ENCODE data around the gene C1QTNF3. TPM values are rescaled to one million over a fixed set of nuclear protein-coding genes. Genes with fewer than 3 reads are reported as not detected.
A peak's percentile ranks its signal among the peaks of the same experiment; 100 is the strongest.

The C1QTNF3 gene
- total and polyA plus RNA-seq, 2 donors, result 5.0 to 25.1 TPM

DNA sequence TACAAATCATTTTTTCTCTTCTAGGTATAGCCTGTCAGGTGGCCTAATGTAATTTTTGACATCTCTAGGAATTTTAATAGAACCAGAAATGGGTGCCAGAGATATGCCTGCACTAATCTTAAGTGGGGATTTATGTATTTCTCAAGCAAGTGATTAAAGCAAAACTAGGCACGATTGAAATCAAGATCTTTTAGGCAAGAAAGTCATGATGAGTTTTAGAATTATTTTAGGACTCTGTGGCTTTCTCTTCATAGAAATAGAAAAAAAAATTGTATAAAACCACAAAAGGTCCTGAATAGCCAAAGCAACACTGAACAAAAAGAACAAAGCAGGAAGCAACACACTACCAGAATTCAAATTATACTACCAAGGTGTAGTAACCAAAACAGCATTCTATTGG is 34.2 kb downstream of the C1QTNF3 start:
- H3K9me3 ChIP-seq (ENCODE audit: control insufficient read depth in 2 of 2, insufficient read depth in 1 of 2, low read length in 1 of 2), result no peaks in the 10 kb centered on the region
- H3K27me3 ChIP-seq (ENCODE audit: control insufficient read depth in 2 of 2, insufficient read depth in 1 of 2, low read length in 1 of 2), result no peaks in the 10 kb centered on the region
- WGBS, result 7% methylated on average over 1 of the region's 1 CpG
- peaks cover 5% of the 10 kb centered on the region in 2 donors for H3K4me1 ChIP-seq (ENCODE audit: control insufficient read depth in 2 of 2, insufficient read depth in 2 of 2, low read length in 2 of 2)
- peak in 1 of 9 donors; percentile 8 for DNase-seq (ENCODE audit: low read depth in 6 of 9, low spot score in 9 of 9)
- peak overlapping the region in 1 of 2 donors; percentile 99 for H3K27ac ChIP-seq (ENCODE audit: low read depth in 1 of 2, low read length in 1 of 2)
- peak overlapping the region; percentile 91 for H3K4me3 ChIP-seq (ENCODE audit: low read length in 2 of 2)
- peaks cover 0 to 7% of the 10 kb centered on the region in 2 donors for H3K36me3 ChIP-seq (ENCODE audit: control insufficient read depth in 2 of 2, insufficient read depth in 2 of 2, low read length in 1 of 2)

DNA sequence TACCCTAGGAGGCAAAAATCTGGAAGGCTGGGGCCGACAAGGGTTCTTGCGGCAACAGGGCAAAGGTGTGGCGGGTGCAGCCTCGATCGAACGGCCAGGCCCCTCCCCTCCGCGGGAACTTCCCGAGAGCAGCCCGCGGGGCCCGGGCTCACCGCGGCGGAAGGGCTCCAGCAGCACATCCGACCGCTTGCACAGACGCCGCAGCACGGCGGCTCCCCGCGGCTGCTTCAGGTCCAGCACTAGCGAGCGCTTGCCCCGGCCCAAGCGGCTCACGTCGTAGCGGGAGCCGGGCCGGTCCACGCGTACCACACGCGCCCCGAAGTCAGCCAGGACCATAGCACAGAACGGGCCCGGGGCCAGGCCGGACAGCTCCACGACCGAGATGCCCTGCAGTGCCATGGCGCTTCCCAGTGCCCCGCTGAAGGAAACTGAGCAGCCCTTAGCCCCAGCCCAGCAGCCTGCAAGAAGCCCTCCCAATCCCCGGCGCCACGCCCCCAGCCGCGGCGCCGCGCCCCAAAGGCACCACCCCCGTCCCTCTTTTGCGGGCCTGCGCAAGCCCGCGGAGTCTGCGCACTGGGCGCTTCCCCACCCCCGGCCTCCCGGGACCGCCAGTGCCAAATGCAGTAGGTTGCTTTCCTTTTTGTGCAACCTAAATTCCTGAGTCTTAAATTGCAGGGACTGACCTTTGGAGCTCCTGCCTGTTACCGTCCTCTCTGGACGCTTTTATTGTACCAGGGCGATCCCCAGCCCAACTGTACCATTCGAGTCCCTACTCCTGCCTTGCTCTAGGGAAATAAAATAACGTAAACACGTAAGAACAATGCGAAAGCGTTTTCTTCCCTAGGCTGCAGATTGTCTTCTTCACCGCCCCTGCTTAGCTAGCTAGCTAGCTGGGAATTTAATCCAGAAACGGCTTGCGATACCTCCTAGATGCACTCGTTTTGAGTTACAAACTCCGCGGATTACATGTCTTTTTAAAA is 35.1 kb downstream of the C1QTNF3 start, which contains the start of gene AMACR:
Gene AMACR (minus strand): TSS at position 430 of the 980 bp plus-strand sequence. CDS start 31 bp downstream, at position 399.
- Histone ChIP-seq H3K36me3 (ENCODE audit: control insufficient read depth in 2 of 2, insufficient read depth in 2 of 2, low read length in 1 of 2) (peaks cover 5 to 12% of the 10 kb centered on the region in 2 donors), H3K27ac (ENCODE audit: low read depth in 1 of 2, low read length in 1 of 2) (peak within 1 kb of the TSS; percentile 99), H3K4me3 (ENCODE audit: low read length in 2 of 2) (peak within 1 kb of the TSS; percentile 91), H3K27me3 (ENCODE audit: control insufficient read depth in 2 of 2, insufficient read depth in 1 of 2, low read length in 1 of 2) (no peaks in the 10 kb centered on the region), H3K9me3 (ENCODE audit: control insufficient read depth in 2 of 2, insufficient read depth in 1 of 2, low read length in 1 of 2) (no peaks in the 10 kb centered on the region), H3K4me1 (ENCODE audit: control insufficient read depth in 2 of 2, insufficient read depth in 2 of 2, low read length in 2 of 2) (peaks cover 5% of the 10 kb centered on the region in 2 donors)
- DNase-seq (ENCODE audit: low read depth in 6 of 9, low spot score in 9 of 9), result peak; percentile 80 to 97 (median 89)
- under 1% methylated on average over 76 of the region's 76 CpGs for WGBS

DNA sequence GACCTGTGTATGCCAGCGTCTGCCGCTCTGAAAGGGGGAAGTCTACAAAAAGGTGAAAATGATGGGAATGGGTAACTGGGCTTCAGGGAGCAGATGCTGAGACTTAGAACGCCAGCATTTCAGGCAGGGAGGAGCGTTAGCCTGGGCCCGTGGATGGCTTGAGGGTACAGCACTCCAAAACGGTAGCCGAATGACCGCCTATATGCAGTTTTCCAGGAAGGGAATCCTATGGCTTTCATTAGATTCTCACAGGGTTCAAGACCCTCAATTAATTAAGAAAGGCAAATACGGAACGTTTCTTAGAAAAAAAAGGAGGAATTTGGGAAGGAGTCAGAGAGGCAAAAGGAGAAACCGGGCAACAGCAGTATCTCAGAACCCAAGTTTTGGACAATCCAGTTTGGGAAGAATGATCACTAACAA is 35.8 kb downstream of the C1QTNF3 start:
- DNase-seq (ENCODE audit: low read depth in 6 of 9, low spot score in 9 of 9), result no peak
- whole genome bisulfite sequencing, result 7% methylated on average over 11 of the region's 11 CpGs

DNA sequence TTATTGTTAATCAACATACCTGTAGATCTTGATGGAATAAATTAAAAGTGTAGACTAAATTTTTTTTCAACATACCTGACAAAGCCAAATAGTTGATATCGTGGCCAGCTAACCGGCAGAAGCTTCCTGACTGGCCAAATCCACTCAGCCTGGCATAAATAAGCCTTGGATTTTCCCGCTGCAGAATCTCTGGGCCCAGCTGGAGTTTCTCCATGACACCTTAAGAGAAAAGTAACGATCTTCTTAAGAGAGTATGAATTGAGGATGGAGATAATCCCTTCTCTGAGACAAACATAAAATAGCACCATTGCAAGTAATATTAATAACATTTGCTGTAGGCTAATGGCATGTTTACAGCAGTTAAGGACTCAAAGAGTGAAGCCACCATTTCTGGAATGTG is 37.3 kb downstream of the C1QTNF3 start:
- peaks cover 5 to 16% of the 10 kb centered on the region in 2 donors for H3K36me3 ChIP-seq (ENCODE audit: control insufficient read depth in 2 of 2, insufficient read depth in 2 of 2, low read length in 1 of 2)
- DNase-seq (ENCODE audit: low read depth in 6 of 9, low spot score in 9 of 9), result no peak
- peaks cover 5% of the 10 kb centered on the region in 2 donors for H3K4me1 ChIP-seq (ENCODE audit: control insufficient read depth in 2 of 2, insufficient read depth in 2 of 2, low read length in 2 of 2)
- no peaks in the 10 kb centered on the region for H3K9me3 ChIP-seq (ENCODE audit: control insufficient read depth in 2 of 2, insufficient read depth in 1 of 2, low read length in 1 of 2)
- H3K27ac ChIP-seq (ENCODE audit: low read depth in 1 of 2, low read length in 1 of 2), result no peak overlapping the region
- no peaks in the 10 kb centered on the region for H3K27me3 ChIP-seq (ENCODE audit: control insufficient read depth in 2 of 2, insufficient read depth in 1 of 2, low read length in 1 of 2)
- over 99% methylated on average over 4 of the region's 4 CpGs for WGBS
- no peak overlapping the region for H3K4me3 ChIP-seq (ENCODE audit: low read length in 2 of 2)

More for the DNA sequence above, 35.8 kb downstream of the C1QTNF3 start:
- Histone ChIP-seq H3K36me3 (ENCODE audit: control insufficient read depth in 2 of 2, insufficient read depth in 2 of 2, low read length in 1 of 2) (peaks cover 5 to 12% of the 10 kb centered on the region in 2 donors), H3K27me3 (ENCODE audit: control insufficient read depth in 2 of 2, insufficient read depth in 1 of 2, low read length in 1 of 2) (no peaks in the 10 kb centered on the region), H3K27ac (ENCODE audit: low read depth in 1 of 2, low read length in 1 of 2) (peak overlapping the region; percentile 99), H3K9me3 (ENCODE audit: control insufficient read depth in 2 of 2, insufficient read depth in 1 of 2, low read length in 1 of 2) (no peaks in the 10 kb centered on the region), H3K4me1 (ENCODE audit: control insufficient read depth in 2 of 2, insufficient read depth in 2 of 2, low read length in 2 of 2) (peaks cover 5% of the 10 kb centered on the region in 2 donors), H3K4me3 (ENCODE audit: low read length in 2 of 2) (peak overlapping the region; percentile 91)

DNA sequence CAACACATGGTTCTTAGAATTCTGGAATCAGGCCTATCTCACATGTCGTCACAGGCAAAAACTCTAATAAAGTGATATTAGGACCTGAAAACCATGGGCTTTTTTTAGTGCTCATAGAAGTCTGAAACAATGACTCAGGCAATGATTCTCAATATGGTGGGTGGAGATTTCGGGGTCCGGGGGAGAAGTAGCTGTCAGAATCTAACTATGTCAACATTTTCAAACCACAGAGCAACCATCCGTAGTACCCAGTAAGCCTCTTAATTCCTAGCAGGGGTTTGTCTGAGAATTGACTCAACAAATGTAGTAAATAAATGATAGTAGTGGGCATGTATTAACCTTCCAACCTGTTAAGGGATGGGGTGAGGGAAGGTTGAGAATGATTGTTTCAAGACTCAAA is 37.8 kb downstream of the C1QTNF3 start:
- Histone ChIP-seq H3K4me3 (ENCODE audit: low read length in 2 of 2) (no peak overlapping the region), H3K27me3 (ENCODE audit: control insufficient read depth in 2 of 2, insufficient read depth in 1 of 2, low read length in 1 of 2) (no peaks in the 10 kb centered on the region), H3K36me3 (ENCODE audit: control insufficient read depth in 2 of 2, insufficient read depth in 2 of 2, low read length in 1 of 2) (peaks cover 5 to 16% of the 10 kb centered on the region in 2 donors), H3K27ac (ENCODE audit: low read depth in 1 of 2, low read length in 1 of 2) (no peak overlapping the region), H3K9me3 (ENCODE audit: control insufficient read depth in 2 of 2, insufficient read depth in 1 of 2, low read length in 1 of 2) (no peaks in the 10 kb centered on the region), H3K4me1 (ENCODE audit: control insufficient read depth in 2 of 2, insufficient read depth in 2 of 2, low read length in 2 of 2) (peaks cover 5% of the 10 kb centered on the region in 2 donors)
- 95% methylated on average over 4 of the region's 4 CpGs for WGBS
- no peak for DNase-seq (ENCODE audit: low read depth in 6 of 9, low spot score in 9 of 9)

DNA sequence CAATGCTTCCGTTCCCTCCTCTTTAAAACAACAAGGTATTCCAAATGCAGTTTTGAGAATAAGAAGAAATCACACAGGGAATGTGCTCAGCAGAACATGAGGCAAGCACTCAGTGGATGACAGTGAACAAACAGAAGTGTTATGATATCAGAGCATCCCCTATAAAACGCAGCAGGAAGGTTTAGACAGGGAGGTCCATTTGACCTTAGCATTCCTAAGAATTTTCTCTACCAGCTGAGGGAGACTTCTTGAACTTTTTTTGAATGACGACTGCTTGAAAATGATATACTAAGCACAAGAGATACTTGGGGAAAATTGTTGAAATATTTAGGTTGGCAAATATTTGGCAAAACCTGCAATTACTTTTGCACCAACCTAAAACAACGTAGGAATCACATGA is 39.1 kb downstream of the C1QTNF3 start:
- no peaks in the 10 kb centered on the region for H3K9me3 ChIP-seq (ENCODE audit: control insufficient read depth in 2 of 2, insufficient read depth in 1 of 2, low read length in 1 of 2)
- 96% methylated on average over 4 of the region's 4 CpGs for WGBS
- H3K4me3 ChIP-seq (ENCODE audit: low read length in 2 of 2), result no peak overlapping the region
- peaks cover 5% of the 10 kb centered on the region in 2 donors for H3K4me1 ChIP-seq (ENCODE audit: control insufficient read depth in 2 of 2, insufficient read depth in 2 of 2, low read length in 2 of 2)
- no peak overlapping the region for H3K27ac ChIP-seq (ENCODE audit: low read depth in 1 of 2, low read length in 1 of 2)
- H3K27me3 ChIP-seq (ENCODE audit: control insufficient read depth in 2 of 2, insufficient read depth in 1 of 2, low read length in 1 of 2), result no peaks in the 10 kb centered on the region
- peaks cover 5 to 16% of the 10 kb centered on the region in 2 donors for H3K36me3 ChIP-seq (ENCODE audit: control insufficient read depth in 2 of 2, insufficient read depth in 2 of 2, low read length in 1 of 2)
- DNase-seq (ENCODE audit: low read depth in 6 of 9, low spot score in 9 of 9), result no peak

DNA sequence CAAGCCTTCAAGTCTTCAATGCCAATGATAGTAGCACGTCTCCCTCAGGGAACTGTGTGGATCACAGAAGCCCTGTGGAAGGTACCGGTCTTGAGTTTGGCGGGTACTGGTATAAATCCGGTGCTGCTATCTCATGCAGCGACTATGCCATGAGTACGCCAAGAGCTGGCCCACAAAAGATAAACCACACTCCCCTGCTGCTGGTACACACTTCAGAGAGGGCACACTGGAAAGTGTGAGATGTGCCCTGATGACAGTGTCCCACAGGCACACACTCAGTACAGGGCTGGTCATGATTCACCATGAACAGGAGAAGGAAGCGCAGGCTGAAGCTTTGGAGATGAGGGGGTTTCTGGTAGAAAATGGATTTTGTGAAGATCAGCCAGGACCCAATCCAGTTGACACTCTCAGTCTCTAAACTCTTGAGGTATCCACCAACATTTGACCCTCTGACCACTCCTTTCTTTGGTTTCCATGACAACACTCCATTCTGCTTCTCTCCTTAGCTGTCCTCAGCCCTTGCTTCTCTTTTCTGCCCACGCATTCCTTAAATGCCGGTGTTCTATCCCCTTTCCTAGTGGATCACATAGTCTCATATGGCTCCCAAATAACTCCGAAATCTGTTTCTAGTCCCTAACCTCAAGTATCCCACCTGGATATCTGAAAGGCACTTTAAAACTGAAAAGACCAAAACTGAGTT is 40.2 kb downstream of the C1QTNF3 start:
- WGBS, result 97% methylated on average over 10 of the region's 10 CpGs
- H3K27ac ChIP-seq (ENCODE audit: low read depth in 1 of 2, low read length in 1 of 2), result no peak overlapping the region
- no peak overlapping the region for H3K4me3 ChIP-seq (ENCODE audit: low read length in 2 of 2)
- peaks cover 5% of the 10 kb centered on the region in 2 donors for H3K4me1 ChIP-seq (ENCODE audit: control insufficient read depth in 2 of 2, insufficient read depth in 2 of 2, low read length in 2 of 2)
- no peak for DNase-seq (ENCODE audit: low read depth in 6 of 9, low spot score in 9 of 9)
- H3K9me3 ChIP-seq (ENCODE audit: control insufficient read depth in 2 of 2, insufficient read depth in 1 of 2, low read length in 1 of 2), result no peaks in the 10 kb centered on the region
- H3K27me3 ChIP-seq (ENCODE audit: control insufficient read depth in 2 of 2, insufficient read depth in 1 of 2, low read length in 1 of 2), result no peaks in the 10 kb centered on the region
- peaks cover 5 to 16% of the 10 kb centered on the region in 2 donors for H3K36me3 ChIP-seq (ENCODE audit: control insufficient read depth in 2 of 2, insufficient read depth in 2 of 2, low read length in 1 of 2)

DNA sequence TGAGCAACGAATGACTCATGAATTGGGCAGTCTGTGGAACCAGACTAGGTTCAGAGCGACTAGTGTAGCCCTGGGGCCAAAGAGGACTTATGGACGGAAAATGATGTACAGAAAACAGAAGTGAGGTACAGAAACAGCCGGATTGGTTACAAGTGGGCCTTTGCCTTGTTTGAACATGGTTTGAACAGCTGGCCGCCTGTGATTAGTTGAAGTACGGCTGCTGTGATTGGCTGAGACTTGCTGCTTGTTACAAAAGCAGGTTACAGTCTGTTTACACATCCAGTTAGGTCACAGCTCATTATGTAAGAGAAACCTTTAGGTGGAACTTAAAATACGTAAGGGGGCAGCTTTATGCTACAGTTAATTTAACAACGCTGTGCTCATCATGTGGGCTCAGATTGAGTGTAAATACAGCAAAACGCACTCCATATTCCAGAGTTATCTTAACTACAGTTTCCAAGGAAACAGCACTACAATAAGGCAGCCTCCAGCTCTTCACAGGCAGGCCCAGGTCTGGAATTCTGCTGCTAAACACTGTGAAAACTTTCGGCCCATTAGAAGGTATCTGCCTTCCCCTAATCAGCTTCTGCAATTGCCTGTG is 41.7 kb downstream of the C1QTNF3 start:
- no peaks in the 10 kb centered on the region for H3K9me3 ChIP-seq (ENCODE audit: control insufficient read depth in 2 of 2, insufficient read depth in 1 of 2, low read length in 1 of 2)
- no peak overlapping the region for H3K27ac ChIP-seq (ENCODE audit: low read depth in 1 of 2, low read length in 1 of 2)
- 97% methylated on average over 10 of the region's 10 CpGs for WGBS
- H3K4me3 ChIP-seq (ENCODE audit: low read length in 2 of 2), result no peak overlapping the region
- H3K4me1 ChIP-seq (ENCODE audit: control insufficient read depth in 2 of 2, insufficient read depth in 2 of 2, low read length in 2 of 2), result no peaks in the 10 kb centered on the region
- H3K27me3 ChIP-seq (ENCODE audit: control insufficient read depth in 2 of 2, insufficient read depth in 1 of 2, low read length in 1 of 2), result no peaks in the 10 kb centered on the region
- H3K36me3 ChIP-seq (ENCODE audit: control insufficient read depth in 2 of 2, insufficient read depth in 2 of 2, low read length in 1 of 2), result peaks cover 5 to 20% of the 10 kb centered on the region in 2 donors
- DNase-seq (ENCODE audit: low read depth in 6 of 9, low spot score in 9 of 9), result no peak
